Activated CD4-positive, alpha-beta T cell treated with anti-CD3 and anti-CD28 coated beads for 24 hours (primary cell): ENCODE data around the gene PDYN.

Source experiments
- DNase-seq, 2 donors: peaks; one replicate each; pipeline ENCODE4 v3.0.0-alpha.2; 2020; ENCODE audit warnings: low read depth in 2 of 2

Gene PDYN

GRCh38 chr20:1934721-1935573 is 58.9 kb downstream of the PDYN start:
- no peak for DNase-seq

GRCh38 chr20:1934156-1934555 is 59.7 kb downstream of the PDYN start:
- DNase-seq: no peak

- no peak for DNase-seq
These were observed 60.4 kb downstream of the PDYN start for GRCh38 chr20:1933465-1933870.

- DNase-seq: no peak
These were observed 60.9 kb downstream of the PDYN start for GRCh38 chr20:1932971-1933370.

- DNase-seq: no peak
These were observed 62.0 kb downstream of the PDYN start for GRCh38 chr20:1931830-1932229.

GRCh38 chr20:1930165-1930564 is 63.7 kb downstream of the PDYN start:
- no peak for DNase-seq

GRCh38 chr20:1929460-1929859 is 64.4 kb downstream of the PDYN start:
- no peak for DNase-seq

- no peak for DNase-seq
These were observed 65.1 kb downstream of the PDYN start for GRCh38 chr20:1928782-1929181.
